D721Med (cell line): ENCODE results near the gene PRKRIP1.

Experiments used
- DNase-seq: peaks from one replicate; pipeline ENCODE4 v3.0.0; 2011; ENCODE audit warnings: low spot score; ENCODE audit not compliant: insufficient read length
- FAIRE-seq: peaks from 2 replicates; lab custom pipeline; 2011; peaks lifted over from hg19 to GRCh38; lab: Jason Lieb, UNC
- CTCF ChIP-seq: IDR thresholded peaks from 2 replicates; pipeline ENCODE4 v1.5.1; 2012; ENCODE audit warnings: mild to moderate bottlenecking, control low read depth; ENCODE audit not compliant: insufficient read depth; ENCODE audit errors: missing control alignments

Gene PRKRIP1

GRCh38 chr7:102464577-102465280, 68.6 kb downstream of the PRKRIP1 start, which contains the start of the genes ALKBH4 and LRWD1:
ALKBH4 (minus strand) TSS chr7:102464863; CDS start chr7:102464836, 27 bp downstream.
LRWD1 (plus strand) TSS chr7:102464984; CDS start chr7:102465081, 97 bp downstream.
- peak; percentile 5 for TF ChIP-seq CTCF
- FAIRE-seq (no peak), DNase-seq (peak; percentile 99)

- DNase-seq (no peak), FAIRE-seq (no peak)
- no peak for TF ChIP-seq CTCF
Measured at GRCh38 chr7:102466097-102466496, 69.9 kb downstream of the PRKRIP1 start.

- no peak for TF ChIP-seq CTCF
- no peak for FAIRE-seq
Measured at GRCh38 chr7:102467581-102468477, 71.7 kb downstream of the PRKRIP1 start.

GRCh38 chr7:102468478-102469350, 72.6 kb downstream of the PRKRIP1 start:
- no peak for DNase-seq
- no peak for TF ChIP-seq CTCF
- no peak for FAIRE-seq

More at GRCh38 chr7:102467581-102468477, 71.7 kb downstream of the PRKRIP1 start:
- DNase-seq = no peak

GRCh38 chr7:102469351-102469971, 73.3 kb downstream of the PRKRIP1 start:
- TF ChIP-seq CTCF = no peak
- DNase-seq (no peak), FAIRE-seq (no peak)
